GM11168 (cell line): Measurements from ENCODE around the gene ASXL1.

ENCODE experiments used
- in situ Hi-C: fragments of 300-500 bp; cut with MboI; formaldehyde crosslinking; loops from one replicate; pipeline ENCODE4 v1.12.0; 2022; ENCODE audit warnings: low sequenced_read_pairs; ENCODE audit not compliant: unreplicated experiment

ASXL1 gene

GRCh38 chr20:32474967-32475811, 117.1 kb downstream of the ASXL1 start:
- in situ Hi-C loops = no loop called here

- in situ Hi-C loops = no loop called here
These were observed 118.8 kb downstream of the ASXL1 start for GRCh38 chr20:32476684-32477593.

GRCh38 chr20:32477594-32478512, 119.7 kb downstream of the ASXL1 start:
- in situ Hi-C loops = no loop called here

GRCh38 chr20:32478576-32478975, 120.4 kb downstream of the ASXL1 start:
- in situ Hi-C loops = no loop called here

DNA sequence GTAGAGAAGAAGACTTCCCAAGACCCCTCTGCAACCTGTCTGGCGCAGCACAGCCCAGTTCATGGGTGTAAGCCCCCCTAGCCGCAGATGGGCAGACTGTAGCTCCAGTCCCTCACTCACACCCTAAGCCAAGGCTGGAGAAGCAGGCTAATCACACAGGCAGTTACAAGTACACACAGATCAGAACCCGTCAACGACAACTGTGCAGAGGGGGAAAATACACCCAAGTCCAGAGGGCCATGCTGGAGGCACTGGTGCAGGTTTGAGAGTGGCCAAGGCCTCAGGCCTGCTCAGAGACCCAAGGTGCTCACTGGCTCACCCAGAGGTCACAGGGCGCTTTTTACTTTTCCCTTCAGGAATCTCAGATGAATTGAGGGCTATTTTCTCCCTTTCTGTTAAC, 120.9 kb downstream of the ASXL1 start:
- in situ Hi-C loops = no loop called here

GRCh38 chr20:32479697-32480171, 121.6 kb downstream of the ASXL1 start:
- in situ Hi-C loops = no loop called here

- in situ Hi-C loops = no loop called here
These were observed 122.5 kb downstream of the ASXL1 start for GRCh38 chr20:32480371-32481241.

DNA sequence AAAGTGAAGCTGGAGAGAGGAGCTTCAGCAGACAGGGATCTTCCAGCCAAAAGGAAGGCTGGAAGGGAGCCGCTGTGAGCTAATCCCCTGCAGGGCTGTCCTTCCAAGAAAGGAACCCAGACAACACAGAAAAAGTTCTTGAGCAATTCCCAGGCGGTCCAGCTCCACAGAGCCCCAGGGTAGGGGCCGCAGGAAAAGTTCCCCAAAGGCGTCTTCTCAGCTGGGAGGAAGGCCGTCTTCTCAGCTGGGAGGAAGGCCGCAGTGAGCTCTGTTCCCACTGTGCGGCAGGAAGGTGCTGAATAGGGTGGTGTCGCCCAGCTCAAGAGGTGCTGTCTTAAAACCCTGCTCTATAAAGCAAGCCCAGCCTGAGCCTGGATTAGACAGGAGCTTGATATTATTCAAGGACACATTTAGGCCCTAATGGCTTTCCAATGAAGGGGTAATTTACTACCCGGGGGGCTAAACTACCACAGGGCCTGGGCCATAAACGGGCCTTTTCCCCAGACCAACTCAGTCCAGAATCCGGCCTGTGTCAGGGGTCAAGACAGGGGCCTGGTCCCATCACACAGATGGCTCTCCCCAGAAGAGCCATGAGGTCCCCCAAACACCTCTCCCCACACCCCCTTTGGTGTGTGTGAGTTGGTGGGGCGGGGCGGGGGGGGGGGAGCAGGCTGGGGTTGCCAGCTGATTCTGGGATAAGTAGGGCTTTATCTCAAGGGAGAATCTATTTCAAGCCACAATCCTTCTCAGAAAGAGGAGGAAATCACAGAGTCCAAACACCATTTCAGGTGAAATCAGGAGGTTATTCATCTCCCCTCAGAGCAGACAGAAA, 123.4 kb downstream of the ASXL1 start:
- in situ Hi-C loops = no loop called here

DNA sequence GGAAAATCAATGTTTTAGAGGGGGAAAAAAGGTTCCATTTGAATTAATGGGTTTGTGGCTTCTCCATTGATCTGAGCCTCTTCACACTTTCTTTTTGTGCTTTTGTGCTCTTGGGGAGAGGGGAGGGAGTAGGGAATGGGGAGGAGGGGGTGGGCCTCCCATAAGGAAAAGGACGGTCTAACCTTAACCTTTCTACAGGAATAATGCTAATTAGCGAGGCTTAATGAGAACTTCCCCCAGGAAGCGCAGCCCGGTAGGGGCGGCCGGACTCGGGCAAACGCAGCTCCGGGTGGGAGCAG, 124.0 kb downstream of the ASXL1 start:
- in situ Hi-C loops = no loop called here

DNA sequence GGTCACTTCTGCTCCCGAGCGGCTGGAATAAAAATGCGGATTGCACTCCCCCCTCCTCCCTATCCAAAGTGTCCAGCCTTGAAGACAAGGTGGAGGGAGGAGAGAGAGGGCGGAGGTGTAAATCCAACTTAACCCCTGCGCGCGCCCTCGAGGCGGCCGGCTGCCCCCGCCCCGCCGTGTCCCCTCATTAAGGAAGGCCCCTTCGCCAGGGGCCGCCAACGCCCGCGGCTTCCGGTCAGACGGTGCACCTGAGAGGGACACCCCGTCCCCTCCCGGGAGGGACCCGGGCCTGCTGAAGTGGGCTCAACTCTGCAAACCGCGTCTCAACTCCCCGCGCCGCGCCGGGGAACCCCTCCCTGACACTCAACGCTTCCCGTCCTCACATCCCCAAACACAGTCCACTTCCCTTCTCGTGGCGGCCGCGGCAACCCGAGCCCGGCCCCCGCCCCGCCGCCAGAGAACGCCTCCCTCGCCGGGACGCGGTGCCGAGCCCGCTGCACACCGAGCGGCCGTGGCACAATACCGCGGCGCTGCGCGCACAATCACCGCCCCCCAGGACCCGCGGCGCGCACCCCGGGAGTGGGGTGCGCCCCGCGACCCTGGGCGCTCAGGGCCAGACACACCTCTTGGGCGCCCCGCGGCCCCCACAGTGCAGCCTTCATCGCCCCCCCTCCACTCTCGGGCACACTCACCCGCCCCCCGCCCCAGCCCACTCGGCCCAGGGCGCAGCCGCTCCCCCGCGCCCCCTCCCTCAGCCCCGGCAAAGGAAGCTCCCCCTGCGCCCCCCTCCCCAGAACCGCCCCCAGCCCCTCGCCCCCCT, 124.5 kb downstream of the ASXL1 start:
- in situ Hi-C loops = no loop called here

DNA sequence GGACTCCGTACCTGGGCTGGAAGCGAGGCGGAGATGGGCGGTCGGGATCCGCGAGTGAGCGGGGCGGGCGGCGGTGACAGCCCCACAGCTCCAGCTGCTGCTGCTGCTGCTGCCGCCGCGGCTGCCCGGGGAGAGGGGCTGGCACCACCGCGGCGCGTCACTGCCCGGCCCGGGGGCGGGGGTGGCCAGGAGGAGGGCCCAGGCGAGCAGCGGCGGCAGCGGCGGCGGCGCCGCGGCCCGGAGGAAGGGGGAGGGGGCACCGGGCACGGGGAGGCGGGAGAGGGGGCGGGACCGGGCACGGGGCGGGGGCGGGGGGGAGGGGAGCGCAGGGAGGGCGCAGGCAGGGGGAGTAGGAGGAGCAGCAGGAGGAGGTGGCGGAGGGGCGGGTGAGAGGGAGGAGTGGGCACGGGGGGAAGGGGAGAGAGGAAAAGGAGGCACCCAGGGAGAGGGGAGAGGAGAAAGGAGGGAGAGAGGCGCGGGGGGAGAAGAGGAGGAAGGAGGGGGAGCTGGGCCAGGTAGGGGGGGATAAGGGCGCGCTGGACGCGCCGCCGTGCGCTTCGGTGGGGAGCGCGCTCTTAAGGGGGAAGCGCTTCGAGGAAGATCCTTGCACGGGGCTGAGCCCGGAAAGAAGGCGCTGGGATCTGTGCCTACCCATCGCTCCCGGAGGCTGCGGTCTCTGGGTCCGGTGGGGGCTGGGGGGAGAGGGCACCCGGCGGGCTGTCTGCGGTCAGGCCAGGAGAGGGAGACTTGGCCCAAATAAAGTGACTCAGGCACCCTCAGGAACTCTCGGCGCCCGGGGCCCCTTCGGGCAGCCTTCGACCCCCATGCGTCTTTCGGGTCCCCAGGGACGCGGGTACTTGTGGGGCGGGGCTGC, 125.5 kb downstream of the ASXL1 start:
- in situ Hi-C loops = no loop called here

DNA sequence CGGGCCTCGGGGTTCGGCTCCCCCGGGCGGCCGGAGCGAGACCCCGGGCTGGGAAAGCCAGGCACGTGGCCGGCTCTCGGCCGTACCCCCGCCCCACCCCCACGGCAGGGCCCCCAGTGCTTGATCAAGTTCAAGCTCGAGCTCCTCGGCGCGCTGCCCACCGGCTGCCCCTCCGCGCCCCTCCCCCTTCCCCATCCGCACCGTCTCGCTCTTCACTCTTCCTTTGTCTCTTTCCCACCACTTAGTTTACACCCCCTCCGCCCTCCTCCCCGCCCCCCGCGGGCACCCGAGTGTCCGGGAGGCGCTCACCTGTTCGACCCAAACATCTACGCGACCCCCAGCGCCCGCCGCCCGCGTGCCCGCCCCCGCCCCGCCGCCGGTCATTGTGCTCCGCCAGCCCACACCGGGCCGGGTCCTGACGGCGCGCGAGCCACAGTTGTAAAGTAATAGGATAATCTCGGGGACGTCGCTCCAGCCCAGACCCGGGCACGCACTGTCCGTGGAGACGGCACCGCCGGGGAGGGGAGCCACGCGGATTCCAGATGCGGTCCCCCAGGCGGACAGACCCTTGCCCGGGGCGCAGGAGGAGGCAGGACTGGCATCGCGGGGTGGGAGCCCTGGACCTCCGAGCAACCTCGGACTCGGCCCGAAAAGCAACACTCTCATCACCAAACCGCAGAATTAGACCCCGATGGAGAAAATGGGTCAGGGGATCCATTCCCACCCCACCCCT, 126.3 kb downstream of the ASXL1 start:
- in situ Hi-C loops = no loop called here

DNA sequence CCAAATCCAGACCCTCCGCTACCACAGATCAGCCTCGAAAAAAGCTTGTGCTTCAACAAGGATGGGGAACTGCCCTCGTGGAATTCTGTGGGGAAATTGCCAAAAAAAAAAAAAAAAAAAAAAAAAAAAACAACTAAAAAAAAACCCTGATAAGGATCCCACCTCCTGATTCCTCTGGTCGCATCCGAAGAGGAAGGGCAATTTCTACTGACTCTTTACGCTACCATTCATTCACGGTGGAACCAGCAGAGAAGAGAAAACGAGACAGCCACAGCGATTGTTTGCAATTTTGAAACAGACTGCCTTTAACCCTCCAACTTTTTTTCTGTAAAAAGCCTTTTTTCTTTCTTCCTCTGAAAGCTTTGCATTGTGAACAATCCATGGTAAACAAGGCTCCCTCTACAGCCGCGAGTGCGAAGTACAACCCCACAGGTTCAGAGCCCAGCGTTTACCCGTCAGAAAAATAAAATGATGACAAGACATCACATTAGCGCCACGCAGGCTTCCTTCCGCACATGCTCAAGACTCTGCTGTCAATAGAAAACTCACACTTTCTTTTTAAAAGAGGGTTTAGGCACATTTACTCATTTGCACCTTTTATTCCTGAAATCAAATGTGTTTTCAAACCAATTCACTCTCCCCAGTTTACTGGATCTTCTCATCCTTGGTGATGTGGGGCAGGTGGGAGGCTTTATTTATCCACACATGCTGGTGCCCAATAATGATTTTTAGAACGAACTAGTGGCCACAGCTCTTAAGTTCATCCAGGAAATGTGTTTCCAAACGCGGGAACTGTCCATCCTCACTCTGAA, 127.0 kb downstream of the ASXL1 start:
- in situ Hi-C loops = loop anchor here (5.0 kb wide), 1 partner anchor 263 kb away; no protein-coding TSS in a partner anchor

- in situ Hi-C loops = loop anchor here (5.0 kb wide), 1 partner anchor 264 kb away; no protein-coding TSS in a partner anchor
These were observed 127.8 kb downstream of the ASXL1 start for GRCh38 chr20:32485770-32486478.
